ENCODE measurements around the gene SST.

Gene SST

GRCh38 chr3:187626581-187626980, 43.6 kb downstream of the SST start:
- DNase-seq = no peak

GRCh38 chr3:187624588-187624987, 45.6 kb downstream of the SST start:
- DNase-seq = no peak

- no peak for DNase-seq
Measured at GRCh38 chr3:187623285-187623814, 46.8 kb downstream of the SST start.

- DNase-seq = no peak
Measured at GRCh38 chr3:187621881-187622280, 48.3 kb downstream of the SST start.

- DNase-seq = no peak
Measured at GRCh38 chr3:187619461-187619860, 50.7 kb downstream of the SST start.
